ENCODE data around the gene PRELP. TPM values are rescaled to one million over a fixed set of nuclear protein-coding genes. Genes with fewer than 3 reads are reported as not detected.

PRELP gene
- total RNA-seq, 3 donors from 2014 or later, result 27.4 to 132 (median 42.0) TPM

- intact Hi-C loops (cut with DNase I; ENCODE audit: low total_unique reads), result no loop called here
- no peaks in the 10 kb centered on the region for H3K36me3 ChIP-seq
- TF ChIP-seq POLR2AphosphoS5 (IDR thresholded peaks at IDR 0.05) (no peak), POLR2A (IDR thresholded peaks at IDR 0.05) (no peak)
- TF ChIP-seq, protein P1, sequence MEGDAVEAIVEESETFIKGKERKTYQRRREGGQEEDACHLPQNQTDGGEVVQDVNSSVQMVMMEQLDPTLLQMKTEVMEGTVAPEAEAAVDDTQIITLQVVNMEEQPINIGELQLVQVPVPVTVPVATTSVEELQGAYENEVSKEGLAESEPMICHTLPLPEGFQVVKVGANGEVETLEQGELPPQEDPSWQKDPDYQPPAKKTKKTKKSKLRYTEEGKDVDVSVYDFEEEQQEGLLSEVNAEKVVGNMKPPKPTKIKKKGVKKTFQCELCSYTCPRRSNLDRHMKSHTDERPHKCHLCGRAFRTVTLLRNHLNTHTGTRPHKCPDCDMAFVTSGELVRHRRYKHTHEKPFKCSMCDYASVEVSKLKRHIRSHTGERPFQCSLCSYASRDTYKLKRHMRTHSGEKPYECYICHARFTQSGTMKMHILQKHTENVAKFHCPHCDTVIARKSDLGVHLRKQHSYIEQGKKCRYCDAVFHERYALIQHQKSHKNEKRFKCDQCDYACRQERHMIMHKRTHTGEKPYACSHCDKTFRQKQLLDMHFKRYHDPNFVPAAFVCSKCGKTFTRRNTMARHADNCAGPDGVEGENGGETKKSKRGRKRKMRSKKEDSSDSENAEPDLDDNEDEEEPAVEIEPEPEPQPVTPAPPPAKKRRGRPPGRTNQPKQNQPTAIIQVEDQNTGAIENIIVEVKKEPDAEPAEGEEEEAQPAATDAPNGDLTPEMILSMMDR (IDR thresholded peaks at IDR 0.05), result no peak
- DNase-seq (ENCODE audit: low spot score in 2 of 2), result no peak
- H3K27ac ChIP-seq, result no peak overlapping the region
- no peak overlapping the region for H3K4me3 ChIP-seq
- H3K9me3 ChIP-seq, result no peaks in the 10 kb centered on the region
- H3K4me1 ChIP-seq, result no peaks in the 10 kb centered on the region
- H3K27me3 ChIP-seq, result no peaks in the 10 kb centered on the region
These were observed 21.7 kb downstream of the PRELP start for GRCh38 chr1:203497269-203497777.

DNA sequence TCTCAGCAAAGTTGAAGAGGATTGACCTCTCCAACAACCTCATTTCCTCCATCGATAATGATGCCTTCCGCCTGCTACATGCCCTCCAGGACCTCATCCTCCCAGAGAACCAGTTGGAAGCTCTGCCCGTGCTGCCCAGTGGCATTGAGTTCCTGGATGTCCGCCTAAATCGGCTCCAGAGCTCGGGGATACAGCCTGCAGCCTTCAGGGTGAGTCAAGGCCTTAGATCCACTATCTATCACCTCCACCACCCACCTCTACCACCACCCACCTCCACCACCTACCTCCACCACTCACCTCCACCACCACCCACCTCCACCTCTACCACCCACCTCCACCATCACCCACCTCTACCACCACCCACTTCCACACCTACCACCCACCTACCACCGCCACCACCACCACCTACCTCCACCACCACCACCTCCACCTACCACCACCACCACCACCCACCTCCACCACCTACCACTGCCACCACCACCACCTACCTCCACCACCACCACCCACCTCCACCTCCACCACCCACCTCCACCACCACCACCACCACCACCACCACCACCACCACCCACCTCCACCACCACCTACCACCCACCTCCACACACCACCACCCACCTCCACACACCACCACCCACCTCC, 24.2 kb downstream of the PRELP start:
- DNase-seq (ENCODE audit: low spot score in 2 of 2), result no peak
- Histone ChIP-seq H3K9me3 (no peaks in the 10 kb centered on the region), H3K27ac (no peak overlapping the region), H3K4me1 (no peaks in the 10 kb centered on the region), H3K36me3 (no peaks in the 10 kb centered on the region), H3K27me3 (no peaks in the 10 kb centered on the region), H3K4me3 (no peak overlapping the region)
- intact Hi-C loops (cut with DNase I; ENCODE audit: low total_unique reads), result loop anchor here (5.0 kb wide), 1 partner anchor 203 kb away; no protein-coding TSS in a partner anchor
- TF ChIP-seq, protein P1 (IDR thresholded peaks at IDR 0.05), result no peak
- TF ChIP-seq POLR2A (IDR thresholded peaks at IDR 0.05) (no peak), POLR2AphosphoS5 (IDR thresholded peaks at IDR 0.05) (no peak)

DNA sequence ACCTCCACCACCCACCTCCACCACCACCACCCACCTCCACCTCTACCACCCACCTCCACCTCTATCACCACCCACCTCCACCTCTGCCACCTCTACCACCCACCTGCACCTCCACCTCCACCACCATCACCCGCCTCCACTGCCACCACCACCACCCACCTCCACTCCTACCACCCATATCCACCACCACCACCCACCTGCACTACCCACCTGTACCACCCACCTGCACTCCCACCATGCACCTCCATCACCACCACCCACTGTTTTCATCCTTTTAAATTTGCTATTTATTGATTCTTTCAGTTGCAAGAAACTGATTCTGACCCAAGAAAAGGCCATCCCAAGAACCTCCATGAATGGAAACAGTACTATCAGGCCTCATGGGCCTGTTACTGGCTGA, 24.7 kb downstream of the PRELP start:
- no peaks in the 10 kb centered on the region for H3K27me3 ChIP-seq
- no peak for TF ChIP-seq POLR2AphosphoS5 (IDR thresholded peaks at IDR 0.05)
- TF ChIP-seq, protein P1 (IDR thresholded peaks at IDR 0.05), result no peak
- no peak for TF ChIP-seq POLR2A (IDR thresholded peaks at IDR 0.05)
- DNase-seq (ENCODE audit: low spot score in 2 of 2), result no peak
- no peaks in the 10 kb centered on the region for H3K9me3 ChIP-seq
- H3K4me3 ChIP-seq, result no peak overlapping the region
- H3K27ac ChIP-seq, result no peak overlapping the region
- H3K4me1 ChIP-seq, result no peaks in the 10 kb centered on the region
- no peaks in the 10 kb centered on the region for H3K36me3 ChIP-seq
- intact Hi-C loops (cut with DNase I; ENCODE audit: low total_unique reads), result loop anchor here (5.0 kb wide), 1 partner anchor 202 kb away; no protein-coding TSS in a partner anchor

DNA sequence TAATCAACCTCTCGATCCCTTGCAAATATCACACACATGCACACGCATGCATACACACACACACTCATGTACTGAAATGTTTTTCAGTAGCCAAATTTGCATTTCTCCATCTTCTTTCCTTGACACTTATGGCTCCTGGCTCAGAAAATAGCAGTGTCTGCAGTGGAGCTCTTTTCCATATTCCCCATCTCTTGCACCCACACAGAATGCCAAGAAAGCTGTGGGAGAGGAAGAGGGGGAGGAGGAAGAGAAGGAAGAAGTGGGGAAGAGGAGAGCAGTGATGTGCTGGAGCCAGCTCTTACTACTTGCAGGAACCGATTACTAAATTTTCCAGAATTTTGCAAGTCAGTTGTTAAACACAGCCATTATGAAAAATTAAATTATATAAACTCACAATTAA, 28.2 kb downstream of the PRELP start:
- peaks cover 0 to 8% of the 10 kb centered on the region in 2 donors for H3K4me1 ChIP-seq
- H3K4me3 ChIP-seq, result no peak overlapping the region
- intact Hi-C loops (cut with DNase I; ENCODE audit: low total_unique reads), result loop anchor here (5.0 kb wide), 1 partner anchor 198 kb away; no protein-coding TSS in a partner anchor
- no peak for DNase-seq (ENCODE audit: low spot score in 2 of 2)
- TF ChIP-seq, protein P1 (IDR thresholded peaks at IDR 0.05), result no peak
- TF ChIP-seq POLR2AphosphoS5 (IDR thresholded peaks at IDR 0.05) (no peak), POLR2A (IDR thresholded peaks at IDR 0.05) (no peak)
- H3K9me3 ChIP-seq, result no peaks in the 10 kb centered on the region
- H3K27ac ChIP-seq, result no peak overlapping the region
- H3K27me3 ChIP-seq, result no peaks in the 10 kb centered on the region
- no peaks in the 10 kb centered on the region for H3K36me3 ChIP-seq

Measured in breast epithelium (tissue), 4 donors.